Transverse colon (tissue), 4 donors: ENCODE measurements around the gene IL20. TPM values are rescaled to one million over a fixed set of nuclear protein-coding genes. Genes with fewer than 3 reads are reported as not detected.

Experiments
- DNase-seq: peaks from one replicate; pipeline ENCODE4 v3.0.0-alpha.2; 2019
- H3K27ac ChIP-seq, 4 donors: fragments of 200-600 bp; sonication (generic); 2 replicates each; pipeline ENCODE4 v1.5.1; 2016 to 2018; ENCODE audit warnings: inconsistent platforms in 4 of 4
- H3K27me3 ChIP-seq: fragments of 200-600 bp; sonication (generic); 2 replicates; pipeline ENCODE4 v1.5.1; 2017; ENCODE audit warnings: inconsistent platforms
- H3K36me3 ChIP-seq, 4 donors: fragments of 200-600 bp; sonication (generic); 2 replicates each; pipeline ENCODE4 v1.5.1; 2017 to 2019; ENCODE audit warnings: inconsistent platforms in 4 of 4
- H3K4me1 ChIP-seq, 4 donors: fragments of 200-600 bp; sonication (generic); 2 replicates each; pipeline ENCODE4 v1.5.1; 2017 to 2020; ENCODE audit warnings: inconsistent platforms in 4 of 4
- H3K4me3 ChIP-seq, 4 donors: fragments of 200-600 bp; sonication (generic); 1 replicate in 1 of 4; 2 replicates in 3 of 4; pipeline versions ENCODE4 v1.5.1 to v1.6.1; 2017 to 2019; ENCODE audit warnings: inconsistent platforms in 4 of 4
- H3K9me3 ChIP-seq, 2 donors: fragments of 200-600 bp; sonication (generic); 2 replicates each; pipeline ENCODE4 v1.5.1; 2017 to 2019; ENCODE audit warnings: inconsistent platforms in 2 of 2
- CTCF ChIP-seq, 5 experiments: fragments of 200-600 bp in 3 of 5; fragments of 450-650 bp in 2 of 5; sonication (generic) in 3 of 5; IDR thresholded peaks; 1 replicate in 2 of 5; 2 replicates in 3 of 5; pipeline ENCODE4 v1.5.1; 2016 to 2017; ENCODE audit warnings: antibody characterized with exemption in 5 of 5, inconsistent platforms in 3 of 5, mild to moderate bottlenecking in 2 of 5, moderate library complexity in 1 of 5
- EP300 ChIP-seq: sonication (generic); formaldehyde crosslinking; IDR thresholded peaks from one replicate; pipeline ENCODE4 v1.6.1; 2017; ENCODE audit warnings: antibody characterized with exemption, low read depth
- POLR2A ChIP-seq: fragments of 450-650 bp; IDR thresholded peaks from one replicate; pipeline ENCODE4 v1.6.1; 2016; ENCODE audit warnings: antibody characterized with exemption, mild to moderate bottlenecking, moderate library complexity
- POLR2AphosphoS5 ChIP-seq, 3 donors: sonication (generic); formaldehyde crosslinking; IDR thresholded peaks; one replicate each; pipeline ENCODE4 v1.6.1; 2016; ENCODE audit warnings: antibody characterized with exemption in 3 of 3
- WGBS, 2 donors: methylation state at CpG; one replicate each; pipeline ENCODE4 v1.1.5; 2018; ENCODE audit warnings: low coverage in 1 of 2; 5-methylcytosine and 5-hydroxymethylcytosine counted together
- in situ Hi-C, 4 donors: fragments of 200-750 bp; cut with MboI; loops; one replicate each; pipeline versions ENCODE4 v1.15.0 to v1.15.1; 2017; ENCODE audit warnings: low sequenced_read_pairs in 3 of 4, low pct_ligation_motif_present in 1 of 4, low pct_unique_long_range_greater_than_20kb in 1 of 4
- intact Hi-C: fragments of 100-400 bp; cut with DNase I; formaldehyde crosslinking; loops from one replicate; pipeline ENCODE4 v1.15.1; 2023; ENCODE audit warnings: low total_unique reads
- total RNA-seq, 4 donors: library from RNA; depleted of rRNA; stranded (reverse); fragments of >200 nt; gene quantifications; one replicate each; pipeline ENCODE4 v1.1.0, GENCODE V29; 2016

The IL20 gene
- total RNA-seq, 4 donors from 2014 or later, result not detected

- DNase-seq, result no peak
- Histone ChIP-seq H3K27ac (no peak overlapping the region), H3K9me3 (peaks cover 0 to 5% of the 10 kb centered on the region in 2 donors), H3K4me3 (no peak overlapping the region), H3K36me3 (no peaks in the 10 kb centered on the region), H3K4me1 (no peaks in the 10 kb centered on the region), H3K27me3 (no peaks in the 10 kb centered on the region)
- 80 to 81% methylated on average over 1 to 3 of the region's 3 CpGs for WGBS, 2 donors
- intact Hi-C loops (no loop called here), in situ Hi-C loops (no loop called here)
- TF ChIP-seq CTCF (IDR thresholded peaks at IDR 0.05), result no peak
- TF ChIP-seq POLR2A, result no peak
- TF ChIP-seq POLR2AphosphoS5 (IDR thresholded peaks at IDR 0.05), result no peak
- TF ChIP-seq EP300, result no peak
These were observed 10.9 kb upstream of the IL20 start for GRCh38 chr1:206854401-206855129.

DNA sequence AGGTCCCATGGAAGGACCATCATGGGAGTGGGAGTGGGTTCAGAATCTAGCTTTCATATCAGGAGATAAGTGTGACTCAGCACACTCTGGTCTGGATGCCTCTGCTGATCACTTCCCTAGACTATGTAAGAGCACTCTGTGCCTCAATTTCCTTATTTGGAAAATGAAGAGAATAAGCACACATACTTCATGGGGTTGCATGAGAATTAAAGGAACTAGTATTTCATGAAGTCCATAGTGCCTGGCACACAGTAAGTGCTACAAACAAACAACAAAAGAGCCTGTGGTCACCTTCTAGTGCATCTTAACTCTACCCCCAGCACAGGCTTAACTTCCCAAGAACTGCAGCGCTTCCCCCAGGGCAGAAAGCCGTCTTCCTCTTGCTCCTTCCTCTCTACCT is 9.6 kb upstream of the IL20 start:
- TF ChIP-seq CTCF (IDR thresholded peaks at IDR 0.05), result no peak
- no peak for TF ChIP-seq POLR2A
- TF ChIP-seq POLR2AphosphoS5 (IDR thresholded peaks at IDR 0.05), result no peak
- TF ChIP-seq EP300, result no peak
- Histone ChIP-seq H3K9me3 (peaks cover 0 to 5% of the 10 kb centered on the region in 2 donors), H3K27ac (no peak overlapping the region), H3K4me3 (no peak overlapping the region), H3K4me1 (no peaks in the 10 kb centered on the region), H3K36me3 (no peaks in the 10 kb centered on the region), H3K27me3 (no peaks in the 10 kb centered on the region)
- intact Hi-C loops, result no loop called here
- in situ Hi-C loops, result no loop called here
- 73 to 92% methylated on average over 2 of the region's 2 CpGs for WGBS, 2 donors
- DNase-seq, result no peak

DNA sequence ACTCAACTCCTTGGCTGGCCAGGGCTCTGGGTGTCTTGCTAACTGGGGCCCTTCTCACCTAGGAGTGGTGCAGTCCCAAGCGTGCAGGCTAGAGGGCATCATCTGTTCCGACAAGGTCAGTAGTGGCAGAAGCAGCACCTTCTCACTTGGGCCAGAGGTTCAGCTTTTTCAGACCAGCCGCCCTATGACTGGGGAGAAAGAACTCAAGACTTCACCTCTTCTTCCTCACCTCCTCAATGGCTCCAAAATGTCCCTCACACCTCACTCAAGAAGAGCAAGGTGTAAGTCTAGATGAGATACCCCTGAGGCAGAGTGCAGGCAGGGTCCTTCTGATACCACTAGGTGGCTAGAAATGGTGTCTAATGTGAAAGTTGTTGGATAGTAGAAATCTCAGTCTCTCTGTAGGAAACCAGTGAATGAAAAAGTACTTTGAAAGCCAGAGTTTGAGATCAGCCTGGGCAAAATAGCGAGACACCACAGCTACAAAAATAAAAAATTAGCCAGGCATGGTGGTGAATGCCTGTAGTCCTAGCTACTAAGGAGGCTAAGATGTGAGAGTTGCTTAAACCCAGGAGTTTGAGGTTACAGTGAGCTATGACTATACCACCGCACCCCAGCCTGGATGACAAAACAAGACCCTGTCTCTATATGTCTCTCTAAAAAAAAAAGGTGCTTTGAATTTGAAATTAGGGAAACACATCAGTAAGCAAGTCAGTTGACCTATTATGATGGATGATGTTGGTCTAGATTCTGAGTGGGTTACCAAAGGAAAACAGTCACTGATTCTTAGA is 8.6 kb upstream of the IL20 start:
- TF ChIP-seq EP300 (no peak), CTCF (IDR thresholded peaks at IDR 0.05) (peak in 2 of 5 experiments; percentile 11 to 24)
- H3K27ac ChIP-seq, result no peak overlapping the region
- in situ Hi-C loops (no loop called here), intact Hi-C loops (no loop called here)
- DNase-seq, result no peak
- peaks cover 5% of the 10 kb centered on the region for H3K27me3 ChIP-seq
- H3K36me3 ChIP-seq, result no peaks in the 10 kb centered on the region
- H3K4me3 ChIP-seq, result no peak overlapping the region
- H3K9me3 ChIP-seq, result peaks cover 0 to 5% of the 10 kb centered on the region in 2 donors
- WGBS, 2 donors, result 83 to 90% methylated on average over 3 to 5 of the region's 5 CpGs
- no peaks in the 10 kb centered on the region for H3K4me1 ChIP-seq

DNA sequence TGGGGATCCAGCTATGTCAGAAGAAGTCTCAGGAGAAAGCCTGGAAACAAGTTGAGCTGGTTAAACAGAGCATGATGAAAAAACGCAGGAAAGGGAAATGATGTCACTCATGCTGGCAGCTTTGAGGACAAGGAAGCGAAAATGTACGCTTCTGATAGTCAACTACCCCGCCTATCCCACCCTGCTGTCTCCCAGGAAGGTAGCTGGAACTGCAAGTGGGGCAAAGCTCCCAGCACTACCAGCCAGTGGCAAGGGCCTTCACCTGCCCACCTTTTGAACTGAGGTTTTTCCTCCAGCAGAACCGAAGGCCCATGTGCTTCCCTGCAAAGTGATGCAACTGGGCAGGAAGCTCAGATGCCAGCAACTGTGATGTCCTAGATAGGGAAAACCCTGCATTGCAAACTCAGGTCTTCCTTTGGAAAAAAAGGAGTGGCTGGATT is 6.3 kb upstream of the IL20 start:
- H3K9me3 ChIP-seq, result no peaks in the 10 kb centered on the region
- peaks cover 5% of the 10 kb centered on the region for H3K27me3 ChIP-seq
- intact Hi-C loops, result no loop called here
- TF ChIP-seq EP300 (no peak), POLR2AphosphoS5 (IDR thresholded peaks at IDR 0.05) (no peak), POLR2A (no peak)
- H3K4me3 ChIP-seq, result no peak overlapping the region
- no peak for DNase-seq
- 57% methylated on average over 5 of the region's 5 CpGs; no CpG with 5 or more reads in 1 of the 2 donors for WGBS, 2 donors
- in situ Hi-C loops, result no loop called here
- H3K36me3 ChIP-seq, result no peaks in the 10 kb centered on the region
- no peaks in the 10 kb centered on the region for H3K4me1 ChIP-seq
- no peak overlapping the region for H3K27ac ChIP-seq
